WTC11 (cell line): ENCODE results near the gene NPLOC4. TPM values are rescaled to one million over a fixed set of nuclear protein-coding genes. Genes with fewer than 3 reads are reported as not detected.

Source experiments
- ATAC-seq: fragments of 200-7000 bp; cut with Tn5 transposase; 2 replicates; pipeline ENCODE4 v1.10.0; 2021; ENCODE audit warnings: mild to moderate bottlenecking, moderate library complexity
- CTCF ChIA-PET: fragments of 300-600 bp; sonication (Branson Sonifier 250); formaldehyde crosslinking; loops from one replicate; lab custom pipeline; 2021; ENCODE audit warnings: antibody characterized with exemption; lab: Charles Lee
- POLR2A ChIA-PET: fragments of 350-600 bp; sonication (Branson Sonifier 250); formaldehyde crosslinking; loops from one replicate; lab custom pipeline; 2021; ENCODE audit warnings: antibody characterized with exemption; lab: Charles Lee
- DNase-seq: peaks from one replicate; pipeline ENCODE4 v3.0.0; 2021; ENCODE audit warnings: low spot score
- H3K27ac Mint-ChIP-seq: 2 replicates; pipeline ENCODE4 v1.8.0; 2021; ENCODE audit warnings: mixed read lengths
- H3K27me3 Mint-ChIP-seq: 2 replicates; pipeline ENCODE4 v1.8.0; 2021; ENCODE audit warnings: low read depth, mild to moderate bottlenecking, moderate library complexity, mixed read lengths
- H3K36me3 Mint-ChIP-seq: 2 replicates; pipeline ENCODE4 v1.8.0; 2021; ENCODE audit warnings: mixed read lengths
- H3K4me1 Mint-ChIP-seq: 2 replicates; pipeline ENCODE4 v1.8.0; 2022; ENCODE audit warnings: mixed read lengths
- H3K4me3 Mint-ChIP-seq: 2 replicates; pipeline ENCODE4 v1.8.0; 2021; ENCODE audit warnings: mild to moderate bottlenecking, moderate library complexity, mixed read lengths
- H3K9me3 Mint-ChIP-seq: 2 replicates; pipeline ENCODE4 v1.8.0; 2021; ENCODE audit warnings: mixed read lengths
- ARID4B ChIP-seq: sonication (generic); formaldehyde crosslinking; IDR thresholded peaks from 2 replicates; pipeline ENCODE4 v1.8.0; 2023; ENCODE audit warnings: missing genetic modification reagents, mild to moderate bottlenecking, borderline replicate concordance
- ATF2 ChIP-seq: sonication (generic); formaldehyde crosslinking; IDR thresholded peaks from 2 replicates; pipeline ENCODE4 v1.8.1; 2022; ENCODE audit warnings: low read depth, missing genetic modification reagents, borderline replicate concordance
- E2F4 ChIP-seq: sonication (generic); formaldehyde crosslinking; IDR thresholded peaks from 2 replicates; pipeline ENCODE4 v1.8.1; 2022; ENCODE audit warnings: low read depth, mild to moderate bottlenecking, moderate library complexity, missing genetic modification reagents, borderline replicate concordance
- FOXK1 ChIP-seq: sonication (generic); formaldehyde crosslinking; IDR thresholded peaks from 2 replicates; pipeline ENCODE4 v1.8.0; 2022; ENCODE audit warnings: mild to moderate bottlenecking, moderate library complexity, missing genetic modification reagents
- FOXP4 ChIP-seq: sonication (generic); formaldehyde crosslinking; IDR thresholded peaks from 2 replicates; pipeline ENCODE4 v1.8.0; 2022; ENCODE audit warnings: mild to moderate bottlenecking, missing genetic modification reagents
- JAZF1 ChIP-seq: fragments of 250-450 bp; sonication (Bioruptor Pico); IDR thresholded peaks from 2 replicates; pipeline ENCODE4 v1.9.0; 2021; ENCODE audit warnings: moderate library complexity, mild to moderate bottlenecking, inconsistent platforms
- MAX ChIP-seq: sonication (generic); formaldehyde crosslinking; IDR thresholded peaks from 2 replicates; pipeline ENCODE4 v1.8.0; 2022; ENCODE audit warnings: mild to moderate bottlenecking, missing genetic modification reagents
- MYBL2 ChIP-seq: sonication (generic); formaldehyde crosslinking; IDR thresholded peaks from 2 replicates; pipeline ENCODE4 v1.8.1; 2023; ENCODE audit warnings: mild to moderate bottlenecking, moderate library complexity, missing genetic modification reagents
- NR2C2 ChIP-seq: sonication (generic); formaldehyde crosslinking; IDR thresholded peaks from 2 replicates; pipeline ENCODE4 v1.8.0; 2022; ENCODE audit warnings: mild to moderate bottlenecking, missing genetic modification reagents
- SMAD4 ChIP-seq: sonication (generic); formaldehyde crosslinking; IDR thresholded peaks from 2 replicates; pipeline ENCODE4 v1.8.0; 2022; ENCODE audit warnings: mild to moderate bottlenecking, missing genetic modification reagents
- SP1 ChIP-seq: sonication (generic); formaldehyde crosslinking; conservative IDR thresholded peaks from 2 replicates; pipeline ENCODE4 v1.8.1; 2022; ENCODE audit warnings: missing genetic modification reagents
- STAT6 ChIP-seq: sonication (generic); formaldehyde crosslinking; conservative IDR thresholded peaks from 2 replicates; pipeline ENCODE4 v1.8.1; 2023; ENCODE audit warnings: mild to moderate bottlenecking, low read depth, missing genetic modification reagents, moderate library complexity
- TCF7 ChIP-seq: sonication (generic); formaldehyde crosslinking; IDR thresholded peaks from 2 replicates; pipeline ENCODE4 v1.8.0; 2022; ENCODE audit warnings: mild to moderate bottlenecking, low read depth, missing genetic modification reagents, moderate library complexity
- ZNF416 ChIP-seq: fragments of 250-450 bp; sonication (Bioruptor Pico); IDR thresholded peaks from 2 replicates; pipeline ENCODE4 v1.9.0; 2021; ENCODE audit warnings: mild to moderate bottlenecking, inconsistent platforms
- ZSCAN18 ChIP-seq: fragments of 250-450 bp; sonication (Bioruptor Pico); IDR thresholded peaks from 2 replicates; pipeline ENCODE4 v2.1.2; 2022; ENCODE audit warnings: mild to moderate bottlenecking, moderate library complexity
- total RNA-seq: library from RNA; stranded (reverse); gene quantifications from 3 replicates; pipeline ENCODE4 v1.2.3, GENCODE V29; 2021

Gene NPLOC4
- total RNA-seq, 1 experiment from 2014 or later, result 83.5 TPM

- peaks cover 13% of the 10 kb centered on the region for H3K27me3 Mint-ChIP-seq
- TF ChIP-seq ATF2 (CRISPR knock-in tag) (no peak), ZSCAN18 (no peak), MYBL2 (CRISPR knock-in tag) (no peak), FOXP4 (CRISPR knock-in tag) (no peak), SP1 (no peak), SMAD4 (no peak), E2F4 (CRISPR knock-in tag) (no peak), ARID4B (CRISPR knock-in tag) (no peak), FOXK1 (CRISPR knock-in tag) (no peak), STAT6 (CRISPR knock-in tag) (no peak), MAX (CRISPR knock-in tag) (no peak), ZNF416 (CRISPR knock-in tag) (no peak), NR2C2 (CRISPR knock-in tag) (no peak), TCF7 (CRISPR knock-in tag) (no peak), JAZF1 (CRISPR knock-in tag) (no peak)
- TF ChIP-seq, all 79 proteins: peak for 0
- POLR2A ChIA-PET, result interaction anchor here (0.6 to 1.0 kb wide), 2 partner anchors 15 to 169 kb away, joined by 3 to 6 read pairs; no protein-coding TSS in a partner anchor
- H3K4me3 Mint-ChIP-seq, result no peak overlapping the region
- no peak overlapping the region for H3K27ac Mint-ChIP-seq
- H3K4me1 Mint-ChIP-seq, result no peaks in the 10 kb centered on the region
- ATAC-seq (no peak), DNase-seq (no peak)
- CTCF ChIA-PET, result interaction anchor here (0.9 to 1.3 kb wide), 3 partner anchors 8 to 88 kb away, joined by 3 to 5 read pairs (median 3); no protein-coding TSS in a partner anchor
- H3K9me3 Mint-ChIP-seq, result no peaks in the 10 kb centered on the region
- H3K36me3 Mint-ChIP-seq, result no peaks in the 10 kb centered on the region
Observed at GRCh38 chr17:81528651-81529436, 108.1 kb downstream of the NPLOC4 start.
